H9 (cell line): Measurements from ENCODE around the gene LIF. TPM values are rescaled to one million over a fixed set of nuclear protein-coding genes. Genes with fewer than 3 reads are reported as not detected.
A peak's percentile ranks its signal among the peaks of the same experiment; 100 is the strongest.

Experiments
- DNase-seq: peaks from one replicate; pipeline ENCODE4 v3.0.0-alpha.2; 2017
- H2AFZ ChIP-seq: one replicate; pipeline ENCODE4 v1.6.1; 2013; ENCODE audit warnings: mild to moderate bottlenecking, low read length, control low read depth, moderate library complexity
- H2AK5ac ChIP-seq: 2 replicates; pipeline ENCODE4 v1.6.1; 2013; ENCODE audit warnings: low read length, control low read depth, mixed read lengths; ENCODE audit not compliant: insufficient read length
- H2BK120ac ChIP-seq: one replicate; pipeline ENCODE4 v1.6.1; 2013; ENCODE audit warnings: low read depth, mild to moderate bottlenecking, low read length, control low read depth, inconsistent platforms; ENCODE audit not compliant: poor library complexity, severe bottlenecking
- H2BK12ac ChIP-seq: 2 replicates; pipeline ENCODE4 v1.6.1; 2013; ENCODE audit warnings: low read length, control low read depth, mixed read lengths, low read depth; ENCODE audit not compliant: insufficient read length
- H2BK15ac ChIP-seq: 2 replicates; pipeline ENCODE4 v1.6.1; 2013; ENCODE audit warnings: low read depth, low read length, control low read depth
- H2BK20ac ChIP-seq: one replicate; pipeline ENCODE4 v1.6.1; 2013; ENCODE audit warnings: low read depth, mild to moderate bottlenecking, low read length, control low read depth, inconsistent platforms; ENCODE audit not compliant: poor library complexity, severe bottlenecking
- H2BK5ac ChIP-seq: 2 replicates; pipeline ENCODE4 v1.6.1; 2013; ENCODE audit warnings: low read length, control low read depth, mixed read lengths; ENCODE audit not compliant: insufficient read length
- H3K14ac ChIP-seq: 2 replicates; pipeline ENCODE4 v1.6.1; 2013; ENCODE audit warnings: low read length, control low read depth; ENCODE audit not compliant: insufficient read depth
- H3K18ac ChIP-seq: 2 replicates; pipeline ENCODE4 v1.6.1; 2013; ENCODE audit warnings: low read depth, mild to moderate bottlenecking, mixed read lengths, low read length, control low read depth; ENCODE audit not compliant: insufficient read length
- H3K23ac ChIP-seq: 2 replicates; pipeline ENCODE4 v1.6.1; 2013; ENCODE audit warnings: low read length, control low read depth, mixed read lengths, low read depth; ENCODE audit not compliant: insufficient read length
- H3K23me2 ChIP-seq: 2 replicates; pipeline ENCODE4 v1.6.1; 2013; ENCODE audit warnings: low read depth, mild to moderate bottlenecking, mixed read lengths, low read length, control low read depth; ENCODE audit not compliant: insufficient read length, poor library complexity, severe bottlenecking
- H3K27ac ChIP-seq: 2 replicates; pipeline ENCODE4 v1.5.1; 2013; ENCODE audit warnings: low read length, control low read depth, mixed read lengths, low read depth; ENCODE audit not compliant: insufficient read length
- H3K27me3 ChIP-seq: 2 replicates; pipeline ENCODE4 v1.6.1; 2013; ENCODE audit warnings: low read length, control low read depth, inconsistent platforms; ENCODE audit not compliant: insufficient read depth
- H3K4ac ChIP-seq: 2 replicates; pipeline ENCODE4 v1.6.1; 2013; ENCODE audit warnings: low read depth, mild to moderate bottlenecking, control low read depth, inconsistent platforms, low read length, moderate library complexity
- H3K4me1 ChIP-seq: 2 replicates; pipeline ENCODE4 v1.6.1; 2013; ENCODE audit warnings: low read length, control low read depth, inconsistent platforms; ENCODE audit not compliant: insufficient read depth
- H3K4me2 ChIP-seq: 2 replicates; pipeline ENCODE4 v1.6.1; 2013; ENCODE audit warnings: low read length, control low read depth, mixed read lengths; ENCODE audit not compliant: insufficient read length, insufficient read depth
- H3K56ac ChIP-seq: 2 replicates; pipeline ENCODE4 v1.6.1; 2013; ENCODE audit warnings: low read depth, mild to moderate bottlenecking, mixed read lengths, low read length, control low read depth; ENCODE audit not compliant: insufficient read length
- H3K79me1 ChIP-seq: 2 replicates; pipeline ENCODE4 v1.6.1; 2013; ENCODE audit warnings: low read depth, mild to moderate bottlenecking, moderate library complexity, low read length, control low read depth, inconsistent platforms; ENCODE audit not compliant: insufficient read depth, poor library complexity, severe bottlenecking
- H3K79me2 ChIP-seq: 2 replicates; pipeline ENCODE4 v1.6.1; 2013; ENCODE audit warnings: low read length, control low read depth, inconsistent platforms; ENCODE audit not compliant: insufficient read depth
- H3K9ac ChIP-seq: 2 replicates; pipeline ENCODE4 v1.6.1; 2013; ENCODE audit warnings: low read length, control low read depth, mixed read lengths; ENCODE audit not compliant: insufficient read length; ENCODE audit errors: extremely low read depth
- H3K9me3 ChIP-seq: one replicate; pipeline ENCODE4 v1.6.1; 2013; ENCODE audit warnings: low read depth, low read length, inconsistent platforms; ENCODE audit not compliant: control insufficient read depth
- H3T11ph ChIP-seq: one replicate; pipeline ENCODE4 v1.6.1; 2013; ENCODE audit warnings: mild to moderate bottlenecking, low read length, control low read depth, inconsistent platforms
- H4K20me1 ChIP-seq: one replicate; pipeline ENCODE4 v1.6.1; 2013; ENCODE audit not compliant: control insufficient read depth, insufficient read length, insufficient read depth
- H4K5ac ChIP-seq: 2 replicates; pipeline ENCODE4 v1.6.1; 2013; ENCODE audit warnings: low read depth, mild to moderate bottlenecking, mixed read lengths, low read length, control low read depth; ENCODE audit not compliant: insufficient read length
- H4K8ac ChIP-seq: replicated peaks from 2 replicates; pipeline ENCODE4 v1.6.1; 2013; ENCODE audit warnings: low read length, control low read depth, mixed read lengths, low read depth; ENCODE audit not compliant: insufficient read length
- H4K91ac ChIP-seq: 2 replicates; pipeline ENCODE4 v1.6.1; 2013; ENCODE audit warnings: low read depth, mild to moderate bottlenecking, moderate library complexity, mixed read lengths, low read length, control low read depth; ENCODE audit not compliant: insufficient read length
- H3K27ac Mint-ChIP-seq, 3 experiments: 2 replicates in 2 of 3; 3 replicates in 1 of 3; pipeline ENCODE4 v1.8.0; 2020 to 2021; ENCODE audit warnings: mixed read lengths in 3 of 3, mild to moderate bottlenecking in 1 of 3, moderate library complexity in 1 of 3
- H3K27me3 Mint-ChIP-seq: 2 replicates; pipeline ENCODE4 v1.8.0; 2021; ENCODE audit warnings: low read depth, mild to moderate bottlenecking, moderate library complexity, mixed read lengths
- H3K36me3 Mint-ChIP-seq, 3 experiments: 2 replicates in 2 of 3; 3 replicates in 1 of 3; pipeline ENCODE4 v1.8.0; 2020 to 2021; ENCODE audit warnings: low read depth in 3 of 3, mixed read lengths in 3 of 3; ENCODE audit not compliant: insufficient read depth in 1 of 3
- H3K4me1 Mint-ChIP-seq, 2 experiments: 2 replicates each; pipeline ENCODE4 v1.8.0; 2020; ENCODE audit warnings: mixed read lengths in 2 of 2
- H3K4me3 Mint-ChIP-seq, 2 experiments: 2 replicates in 1 of 2; 3 replicates in 1 of 2; pipeline ENCODE4 v1.8.0; 2020 to 2021; ENCODE audit warnings: mild to moderate bottlenecking in 2 of 2, mixed read lengths in 2 of 2, moderate library complexity in 1 of 2
- H3K9me3 Mint-ChIP-seq, 2 experiments: 2 replicates in 1 of 2; 3 replicates in 1 of 2; pipeline ENCODE4 v1.8.0; 2020; ENCODE audit warnings: mild to moderate bottlenecking in 2 of 2, mixed read lengths in 2 of 2, moderate library complexity in 1 of 2
- CTCF ChIP-seq: fragments of 200-600 bp; sonication (generic); conservative IDR thresholded peaks from 3 replicates; pipeline ENCODE4 v1.8.0; 2021; ENCODE audit warnings: antibody characterized with exemption, mild to moderate bottlenecking
- WGBS: extraction: QIAGEN DNeasy Blood & Tissue Kit; methylation state at CpG from one replicate; pipeline ENCODE4 v1.1.7; 2013; ENCODE audit warnings: missing lambda C conversion rate, low lambda C conversion rate, mixed read lengths; ENCODE audit not compliant: insufficient read length; ENCODE audit errors: extremely low coverage; 5-methylcytosine and 5-hydroxymethylcytosine counted together
- total RNA-seq: library from RNA; stranded (reverse); gene quantifications from 2 replicates; pipeline ENCODE4 v1.2.1, GENCODE V29; 2021

Gene LIF
- total RNA-seq, 1 experiment from 2014 or later: 6.1 TPM

- Histone ChIP-seq H2BK20ac (no peak overlapping the region), H2AFZ (no peak overlapping the region), H3K23me2 (peaks cover 9% of the 10 kb centered on the region), H3K79me1 (no peaks in the 10 kb centered on the region), H3K14ac (no peak overlapping the region), H3K27me3 (no peaks in the 10 kb centered on the region), H3K27ac (no peak overlapping the region), H2BK120ac (no peak overlapping the region), H2BK5ac (no peak overlapping the region), H2BK12ac (no peak overlapping the region), H4K5ac (no peak overlapping the region), H2AK5ac (no peak overlapping the region), H4K91ac (no peak overlapping the region), H3K79me2 (no peaks in the 10 kb centered on the region), H3K18ac (no peak overlapping the region), H3T11ph (no peak overlapping the region), H3K4ac (no peak overlapping the region), H3K4me2 (no peak overlapping the region), H3K56ac (no peak overlapping the region), H4K8ac (no peak overlapping the region), H3K9ac (no peak overlapping the region), H4K20me1 (peaks cover 3% of the 10 kb centered on the region), H3K23ac (no peak overlapping the region), H2BK15ac (no peak overlapping the region), H3K4me1 (no peaks in the 10 kb centered on the region), H3K9me3 (no peaks in the 10 kb centered on the region)
- H3K27ac Mint-ChIP-seq: peak overlapping the region in 1 of 3 experiments; percentile 80; a peak in 1 of 7 replicates
- WGBS: no CpG with 5 or more reads among the region's 22 CpGs
- no peak overlapping the region for H3K4me3 Mint-ChIP-seq
- no peak for DNase-seq
- H3K4me1 Mint-ChIP-seq: peaks cover 32 to 36% of the 10 kb centered on the region in 2 experiments
- peaks cover 9% of the 10 kb centered on the region for H3K27me3 Mint-ChIP-seq
- no peaks in the 10 kb centered on the region for H3K9me3 Mint-ChIP-seq
- peaks cover 0 to 20% (median 7%) of the 10 kb centered on the region in 3 experiments; a peak in 4 of 7 replicates for H3K36me3 Mint-ChIP-seq
- TF ChIP-seq CTCF: no peak
Measured at GRCh38 chr22:30243661-30244060, 2.9 kb downstream of the LIF start.
